Lower lobe of right lung (tissue), 2 donors: Measurements from ENCODE around the gene IFI44L. TPM values are rescaled to one million over a fixed set of nuclear protein-coding genes. Genes with fewer than 3 reads are reported as not detected.

Experiments used
- ATAC-seq, 2 donors: fragments of 200-7000 bp; cut with Tn5 transposase; one replicate each; pipeline ENCODE4 v1.9.1; 2020 to 2022; ENCODE audit warnings: mild to moderate bottlenecking in 2 of 2, moderate library complexity in 2 of 2
- DNase-seq: peaks from one replicate; pipeline ENCODE4 v3.0.0-alpha.2; 2020
- H3K27ac ChIP-seq: fragments of 200-600 bp; one replicate; pipeline ENCODE4 v1.8.0; 2022
- H3K27me3 ChIP-seq: fragments of 200-600 bp; one replicate; pipeline ENCODE4 v1.8.0; 2022; ENCODE audit warnings: low read depth
- H3K36me3 ChIP-seq: fragments of 200-600 bp; one replicate; pipeline ENCODE4 v1.8.0; 2022; ENCODE audit warnings: mild to moderate bottlenecking
- H3K4me1 ChIP-seq: fragments of 200-600 bp; one replicate; pipeline ENCODE4 v1.8.0; 2022
- H3K4me3 ChIP-seq: fragments of 200-600 bp; one replicate; pipeline ENCODE4 v1.8.0; 2022; ENCODE audit warnings: mild to moderate bottlenecking
- H3K9me3 ChIP-seq: fragments of 200-600 bp; one replicate; pipeline ENCODE4 v1.8.0; 2022
- CTCF ChIP-seq: fragments of 200-600 bp; IDR thresholded peaks from one replicate; pipeline ENCODE4 v1.8.0; 2022; ENCODE audit warnings: antibody characterized with exemption, mild to moderate bottlenecking
- intact Hi-C: fragments of 100-400 bp; cut with DNase I; formaldehyde crosslinking; loops from one replicate; pipeline ENCODE4 v1.11.0; 2022
- total RNA-seq: library from RNA; stranded (reverse); fragmentation: NEBNext Ultra II Directional; extraction: Animal tissue kit (Norgen Biotek cat#: 25700); gene quantifications from one replicate; pipeline ENCODE4 v1.2.1, GENCODE V29; 2021
- donor health status: DM: no; HTN: yes; CAD: no; lungs with severe emphysema.

The IFI44L gene
- total RNA-seq, 1 donor from 2014 or later: 52.9 TPM

DNA sequence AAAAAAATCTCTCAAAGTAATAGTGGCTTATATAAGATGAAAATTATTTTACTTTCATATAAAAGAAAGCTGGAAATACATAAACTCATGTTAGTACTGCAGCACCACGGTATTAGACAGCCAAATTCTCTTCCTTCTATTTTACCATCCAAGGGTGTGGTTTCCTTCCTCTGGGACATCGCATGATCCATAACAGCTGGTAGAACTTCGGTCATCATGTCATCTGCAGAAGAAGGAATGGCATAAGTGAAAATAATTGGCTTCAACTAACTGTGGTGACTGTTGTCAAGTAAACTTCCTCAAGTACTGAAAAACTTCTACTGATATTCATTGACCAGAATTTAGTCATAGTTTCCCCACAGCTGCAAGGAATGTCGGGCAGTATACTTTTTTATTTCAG is 28.3 kb upstream of the IFI44L start:
- no peaks in the 10 kb centered on the region for H3K27me3 ChIP-seq
- intact Hi-C loops: no loop called here

DNA sequence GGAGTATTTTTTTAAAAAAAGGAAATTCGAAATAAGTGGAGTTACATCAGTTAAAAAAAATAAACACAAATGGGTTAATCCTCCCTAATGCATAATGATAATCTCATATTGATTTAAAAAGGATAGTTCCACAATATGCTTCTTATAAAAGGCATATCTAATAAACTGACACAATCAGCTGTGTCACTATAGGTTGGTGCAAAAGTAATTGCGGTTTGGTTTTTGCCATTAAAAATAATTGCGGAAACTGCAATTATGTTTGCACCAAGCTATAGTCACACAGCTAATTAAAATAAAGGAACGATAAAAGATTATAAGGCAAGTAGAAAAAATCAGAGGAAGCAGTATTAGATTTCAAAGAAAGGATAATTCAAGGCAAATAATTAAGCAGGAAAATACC is 21.0 kb upstream of the IFI44L start:
- intact Hi-C loops: no loop called here
- H3K27me3 ChIP-seq: no peaks in the 10 kb centered on the region
- H3K4me1 ChIP-seq: no peaks in the 10 kb centered on the region
- no peaks in the 10 kb centered on the region for H3K36me3 ChIP-seq
- no peak for TF ChIP-seq CTCF
- no peak for ATAC-seq
- H3K9me3 ChIP-seq: peaks cover 4% of the 10 kb centered on the region
- DNase-seq: no peak
- no peak overlapping the region for H3K4me3 ChIP-seq
- H3K27ac ChIP-seq: no peak overlapping the region

More for the DNA sequence above, 28.3 kb upstream of the IFI44L start:
- H3K9me3 ChIP-seq: peaks cover 4% of the 10 kb centered on the region
- H3K27ac ChIP-seq: no peak overlapping the region
- DNase-seq (no peak), ATAC-seq (no peak)
- TF ChIP-seq CTCF: no peak
- no peaks in the 10 kb centered on the region for H3K36me3 ChIP-seq
- H3K4me1 ChIP-seq: no peaks in the 10 kb centered on the region
- no peak overlapping the region for H3K4me3 ChIP-seq

DNA sequence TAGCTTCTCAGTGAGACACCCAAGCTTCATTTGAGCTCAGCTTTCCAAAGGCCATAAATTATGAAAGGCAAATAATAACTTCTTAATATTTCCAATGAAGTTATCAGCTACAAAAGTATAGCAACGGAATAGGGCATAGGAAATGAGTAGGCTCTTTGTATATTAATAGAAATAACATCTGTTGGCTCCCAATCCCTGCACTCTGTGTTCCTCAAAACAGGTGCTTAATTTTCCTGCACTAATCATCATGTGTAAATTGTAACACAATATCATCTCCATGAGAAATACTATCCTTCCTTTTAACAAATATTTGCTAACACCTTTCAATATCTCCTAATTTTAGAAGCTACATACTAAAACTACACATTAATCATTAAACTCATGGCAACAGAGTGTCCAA is 19.2 kb upstream of the IFI44L start:
- Histone ChIP-seq H3K27ac (no peak overlapping the region), H3K9me3 (no peaks in the 10 kb centered on the region), H3K4me3 (no peak overlapping the region), H3K27me3 (no peaks in the 10 kb centered on the region), H3K4me1 (no peaks in the 10 kb centered on the region), H3K36me3 (no peaks in the 10 kb centered on the region)
- TF ChIP-seq CTCF: no peak
- no peak for ATAC-seq
- no peak for DNase-seq
- intact Hi-C loops: no loop called here

GRCh38 chr1:78603206-78603605 is 17.0 kb upstream of the IFI44L start:
- Histone ChIP-seq H3K4me1 (no peaks in the 10 kb centered on the region), H3K27me3 (no peaks in the 10 kb centered on the region), H3K36me3 (no peaks in the 10 kb centered on the region), H3K9me3 (no peaks in the 10 kb centered on the region), H3K4me3 (no peak overlapping the region), H3K27ac (no peak overlapping the region)
- no peak for DNase-seq
- ATAC-seq: no peak
- TF ChIP-seq CTCF: no peak
- intact Hi-C loops: no loop called here

DNA sequence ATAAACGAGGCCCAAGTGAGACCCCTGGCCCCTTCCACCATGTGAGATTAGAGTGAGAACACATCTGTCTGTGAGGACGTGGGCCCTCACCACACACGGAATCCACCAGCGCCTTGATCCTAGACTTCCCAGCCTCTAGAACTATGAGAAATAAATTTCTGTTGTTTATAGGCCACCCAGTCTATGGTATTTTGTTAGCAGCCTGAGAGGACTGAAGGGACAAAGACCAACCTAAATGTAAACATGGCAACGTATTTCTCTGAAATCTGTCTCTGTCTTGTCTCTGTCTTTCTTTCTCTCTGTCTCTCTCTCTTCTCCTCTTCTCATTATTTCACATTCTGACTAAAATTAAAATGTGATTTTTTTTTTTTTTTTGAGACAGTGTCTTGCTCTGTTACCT is 15.6 kb upstream of the IFI44L start:
- ATAC-seq (no peak), DNase-seq (no peak)
- intact Hi-C loops: loop anchor here (5.0 kb wide), 1 partner anchor 472 kb away; no protein-coding TSS in a partner anchor
- Histone ChIP-seq H3K27me3 (no peaks in the 10 kb centered on the region), H3K9me3 (no peaks in the 10 kb centered on the region), H3K4me1 (no peaks in the 10 kb centered on the region), H3K36me3 (no peaks in the 10 kb centered on the region), H3K4me3 (no peak overlapping the region), H3K27ac (no peak overlapping the region)
- no peak for TF ChIP-seq CTCF

GRCh38 chr1:78606274-78606673 is 14.0 kb upstream of the IFI44L start:
- TF ChIP-seq CTCF: no peak
- Histone ChIP-seq H3K4me3 (no peak overlapping the region), H3K27ac (no peak overlapping the region), H3K4me1 (no peaks in the 10 kb centered on the region), H3K27me3 (no peaks in the 10 kb centered on the region), H3K9me3 (no peaks in the 10 kb centered on the region), H3K36me3 (no peaks in the 10 kb centered on the region)
- ATAC-seq (no peak), DNase-seq (no peak)
- intact Hi-C loops: loop anchor here (5.0 kb wide), 1 partner anchor 474 kb away; no protein-coding TSS in a partner anchor
